WTC11 (cell line): ENCODE data around the gene TCERG1. TPM values are rescaled to one million over a fixed set of nuclear protein-coding genes. Genes with fewer than 3 reads are reported as not detected.

Experiments
- ATAC-seq: fragments of 200-7000 bp; cut with Tn5 transposase; 2 replicates; pipeline ENCODE4 v1.10.0; 2021; ENCODE audit warnings: mild to moderate bottlenecking, moderate library complexity
- CTCF ChIA-PET: fragments of 300-600 bp; sonication (Branson Sonifier 250); formaldehyde crosslinking; loops from one replicate; lab custom pipeline; 2021; ENCODE audit warnings: antibody characterized with exemption; lab: Charles Lee
- POLR2A ChIA-PET: fragments of 350-600 bp; sonication (Branson Sonifier 250); formaldehyde crosslinking; loops from one replicate; lab custom pipeline; 2021; ENCODE audit warnings: antibody characterized with exemption; lab: Charles Lee
- DNase-seq: peaks from one replicate; pipeline ENCODE4 v3.0.0; 2021; ENCODE audit warnings: low spot score
- H3K27ac Mint-ChIP-seq: 2 replicates; pipeline ENCODE4 v1.8.0; 2021; ENCODE audit warnings: mixed read lengths
- H3K27me3 Mint-ChIP-seq: 2 replicates; pipeline ENCODE4 v1.8.0; 2021; ENCODE audit warnings: low read depth, mild to moderate bottlenecking, moderate library complexity, mixed read lengths
- H3K36me3 Mint-ChIP-seq: 2 replicates; pipeline ENCODE4 v1.8.0; 2021; ENCODE audit warnings: mixed read lengths
- H3K4me1 Mint-ChIP-seq: 2 replicates; pipeline ENCODE4 v1.8.0; 2022; ENCODE audit warnings: mixed read lengths
- H3K4me3 Mint-ChIP-seq: 2 replicates; pipeline ENCODE4 v1.8.0; 2021; ENCODE audit warnings: mild to moderate bottlenecking, moderate library complexity, mixed read lengths
- H3K9me3 Mint-ChIP-seq: 2 replicates; pipeline ENCODE4 v1.8.0; 2021; ENCODE audit warnings: mixed read lengths
- CDX4 ChIP-seq: fragments of 250-450 bp; sonication (Bioruptor Pico); IDR thresholded peaks from 2 replicates; pipeline ENCODE4 v1.9.0; 2021; ENCODE audit warnings: moderate library complexity, mild to moderate bottlenecking, inconsistent platforms, borderline replicate concordance
- CREB1 ChIP-seq: sonication (generic); formaldehyde crosslinking; IDR thresholded peaks from 2 replicates; pipeline ENCODE4 v1.8.0; 2023; ENCODE audit warnings: mild to moderate bottlenecking, missing genetic modification reagents
- E2F4 ChIP-seq: sonication (generic); formaldehyde crosslinking; IDR thresholded peaks from 2 replicates; pipeline ENCODE4 v1.8.1; 2022; ENCODE audit warnings: low read depth, mild to moderate bottlenecking, moderate library complexity, missing genetic modification reagents, borderline replicate concordance
- FOXK1 ChIP-seq: sonication (generic); formaldehyde crosslinking; IDR thresholded peaks from 2 replicates; pipeline ENCODE4 v1.8.0; 2022; ENCODE audit warnings: mild to moderate bottlenecking, moderate library complexity, missing genetic modification reagents
- FOXP4 ChIP-seq: sonication (generic); formaldehyde crosslinking; IDR thresholded peaks from 2 replicates; pipeline ENCODE4 v1.8.0; 2022; ENCODE audit warnings: mild to moderate bottlenecking, missing genetic modification reagents
- GRHL2 ChIP-seq: fragments of 250-450 bp; sonication (Bioruptor Pico); IDR thresholded peaks from 2 replicates; pipeline ENCODE4 v1.8.0; 2022; ENCODE audit warnings: mild to moderate bottlenecking, moderate library complexity; ENCODE audit not compliant: insufficient replicate concordance, severe bottlenecking
- HMGXB4 ChIP-seq: sonication (generic); formaldehyde crosslinking; IDR thresholded peaks from 2 replicates; pipeline ENCODE4 v1.8.1; 2023; ENCODE audit warnings: mild to moderate bottlenecking, moderate library complexity, missing genetic modification reagents
- KAT7 ChIP-seq: sonication (generic); formaldehyde crosslinking; IDR thresholded peaks from 2 replicates; pipeline ENCODE4 v1.8.1; 2023; ENCODE audit warnings: missing genetic modification reagents, mild to moderate bottlenecking, borderline replicate concordance
- MYBL2 ChIP-seq: sonication (generic); formaldehyde crosslinking; IDR thresholded peaks from 2 replicates; pipeline ENCODE4 v1.8.1; 2023; ENCODE audit warnings: mild to moderate bottlenecking, moderate library complexity, missing genetic modification reagents
- NR1H2 ChIP-seq: sonication (generic); formaldehyde crosslinking; IDR thresholded peaks from 2 replicates; pipeline ENCODE4 v1.9.0; 2021; ENCODE audit warnings: mild to moderate bottlenecking, moderate library complexity, missing genetic modification reagents
- ZNF416 ChIP-seq: fragments of 250-450 bp; sonication (Bioruptor Pico); IDR thresholded peaks from 2 replicates; pipeline ENCODE4 v1.9.0; 2021; ENCODE audit warnings: mild to moderate bottlenecking, inconsistent platforms
- ZNF425 ChIP-seq: fragments of 250-450 bp; sonication (Bioruptor Pico); conservative IDR thresholded peaks from 2 replicates; pipeline ENCODE4 v1.9.0; 2021; ENCODE audit warnings: mild to moderate bottlenecking
- total RNA-seq: library from RNA; stranded (reverse); gene quantifications from 3 replicates; pipeline ENCODE4 v1.2.3, GENCODE V29; 2021

Gene TCERG1
- total RNA-seq, 1 experiment from 2014 or later, result 117 TPM

- H3K27me3 Mint-ChIP-seq, result no peaks in the 10 kb centered on the region
- peaks cover 13% of the 10 kb centered on the region for H3K4me1 Mint-ChIP-seq
- peak; percentile 90 for ATAC-seq
- H3K9me3 Mint-ChIP-seq, result peaks cover 22% of the 10 kb centered on the region
- DNase-seq, result no peak
- peaks cover 13% of the 10 kb centered on the region for H3K36me3 Mint-ChIP-seq
- H3K27ac Mint-ChIP-seq, result peak overlapping the region; percentile 11
- no peak overlapping the region for H3K4me3 Mint-ChIP-seq
- no peak for TF ChIP-seq FOXK1 (CRISPR knock-in tag)
- TF ChIP-seq ZNF416 (CRISPR knock-in tag), result no peak
- no peak for TF ChIP-seq E2F4 (CRISPR knock-in tag)
- TF ChIP-seq CDX4 (CRISPR knock-in tag), result no peak
- TF ChIP-seq MYBL2 (CRISPR knock-in tag), result no peak
- no peak for TF ChIP-seq FOXP4 (CRISPR knock-in tag)
- no peak for TF ChIP-seq ZNF425 (CRISPR knock-in tag)
- no peak for TF ChIP-seq CREB1
- no peak for TF ChIP-seq NR1H2 (CRISPR knock-in tag)
- no peak for TF ChIP-seq HMGXB4 (CRISPR knock-in tag)
- no peak for TF ChIP-seq GRHL2 (CRISPR knock-in tag)
- no peak for TF ChIP-seq KAT7
- POLR2A ChIA-PET, result no interaction called here
- CTCF ChIA-PET, result interaction anchor here (1.0 kb wide), 1 partner anchor 628 kb away, joined by 3 read pairs; no protein-coding TSS in a partner anchor
Observed at GRCh38 chr5:146560205-146560812, 113.2 kb downstream of the TCERG1 start.

Other genes starting within 250 kb of the TCERG1 start
- 29.4 to 32.6 TPM (median 29.8 TPM) in 3 replicates for gene RBM27, start 243.7 kb upstream of the TCERG1 start, total RNA-seq
- not detected in 3 replicates for gene POU4F3, start 108.5 kb upstream of the TCERG1 start, total RNA-seq
- not detected in 3 replicates for gene GPR151, start 68.9 kb downstream of the TCERG1 start, total RNA-seq